ENCODE results near the gene VSTM5. TPM values are rescaled to one million over a fixed set of nuclear protein-coding genes. Genes with fewer than 3 reads are reported as not detected.

Gene VSTM5
- total and polyA plus RNA-seq, 2 of the 8 experiments (the other 6 are each of a cell fraction or from before 2014, with no cell fraction given): 0.22 to 0.70 TPM

GRCh38 chr11:93869830-93870229 lies 19.4 kb upstream of the VSTM5 start:
- Histone ChIP-seq H4K8ac (ENCODE audit: extremely low read depth, insufficient read depth, low read length) (no peak overlapping the region), H3K14ac (ENCODE audit: insufficient read length) (no peak overlapping the region), H3K4me2 (ENCODE audit: insufficient read depth in 1 of 2, low read depth in 2 of 2, low read length in 2 of 2) (no peak overlapping the region), H2BK12ac (ENCODE audit: low read depth, low read length) (no peak overlapping the region), H3K36me3 (ENCODE audit: control insufficient read depth in 2 of 4, insufficient read depth in 4 of 4, low read length in 3 of 4) (no peaks in the 10 kb centered on the region; a peak in 1 of 8 replicates), H4K91ac (replicated peaks; ENCODE audit: insufficient read length, low read length) (no peak overlapping the region), H2BK120ac (replicated peaks; ENCODE audit: low read depth, low read length) (no peak overlapping the region), H3K9me3 (ENCODE audit: insufficient read depth in 2 of 2, low read depth in 1 of 2, low read length in 1 of 2) (peaks cover 0 to 2% of the 10 kb centered on the region in 2 experiments; a peak in 1 of 4 replicates), H2BK5ac (ENCODE audit: low read depth, low read length) (0 out of 2 replicates have a peak overlapping the region, but pooled peaks have one; percentile 24), H2BK15ac (ENCODE audit: low read length) (no peak overlapping the region), H4K20me1 (replicated peaks in 1 of 2; ENCODE audit: control insufficient read depth in 1 of 2, insufficient read depth in 2 of 2, low read length in 2 of 2) (no peaks in the 10 kb centered on the region), H3K18ac (ENCODE audit: extremely low read depth, low read length) (no peak overlapping the region), H3K23me2 (ENCODE audit: low read depth, low read length) (no peaks in the 10 kb centered on the region), H3K9ac (replicated peaks in 1 of 4; ENCODE audit: extremely low read depth in 1 of 4, low read depth in 3 of 4, low read length in 3 of 4) (no peak overlapping the region), H3K79me2 (ENCODE audit: control insufficient read depth in 1 of 2, insufficient read depth in 2 of 2, low read length in 2 of 2) (no peaks in the 10 kb centered on the region), H3K27ac (ENCODE audit: low read depth, low read length) (no peak overlapping the region), H3K4me1 (replicated peaks in 1 of 4; ENCODE audit: control insufficient read depth in 3 of 4, insufficient read depth in 4 of 4, low read length in 3 of 4) (peaks cover 0 to 2% (median 0%) of the 10 kb centered on the region in 4 experiments; a peak in 1 of 7 replicates), H3K56ac (replicated peaks; ENCODE audit: insufficient read length, low read depth, low read length) (no peak overlapping the region), H2BK20ac (ENCODE audit: low read length) (no peak overlapping the region), H4K5ac (ENCODE audit: insufficient read length, low read depth, low read length) (no peak overlapping the region), H3K27me3 (replicated peaks in 1 of 4; ENCODE audit: control insufficient read depth in 3 of 4, extremely low read depth in 1 of 4, insufficient read depth in 3 of 4, low read length in 3 of 4) (no peaks in the 10 kb centered on the region), H2AFZ (ENCODE audit: low read length) (no peak overlapping the region), H3K4me3 (ENCODE audit: extremely low read depth in 1 of 4, insufficient read depth in 2 of 4, low read depth in 3 of 4, low read length in 4 of 4) (no peak overlapping the region), H2AK5ac (ENCODE audit: low read depth, low read length) (no peak overlapping the region), H3K4ac (replicated peaks; ENCODE audit: insufficient read length, low read depth, low read length) (no peak overlapping the region), H3K23ac (ENCODE audit: insufficient read length) (no peak overlapping the region), H3K79me1 (ENCODE audit: low read depth, low read length) (no peaks in the 10 kb centered on the region)
- no peak for DNase-seq (ENCODE audit: low read depth in 1 of 2, low spot score in 2 of 2)
- TF ChIP-seq CBX5 (IDR thresholded peaks at IDR 0.05; ENCODE audit: low read depth, low read length) (no peak), HDAC2 (IDR thresholded peaks at IDR 0.05; ENCODE audit: borderline replicate concordance in 1 of 2, low read depth in 2 of 2, low read length in 2 of 2) (no peak), GABPA (IDR thresholded peaks at IDR 0.05; ENCODE audit: borderline replicate concordance, insufficient read depth, low read length) (no peak), RXRA (IDR thresholded peaks at IDR 0.05; ENCODE audit: insufficient read depth, low read depth, low read length) (no peak), EGR1 (IDR thresholded peaks at IDR 0.05; ENCODE audit: borderline replicate concordance, low read depth, low read length) (no peak), BCL11A (IDR thresholded peaks at IDR 0.05; ENCODE audit: low read depth in 2 of 2, low read length in 2 of 2) (no peak)
- ChIA-PET CTCF (ENCODE audit: partially characterized antibody) (interaction anchor here (1.1 to 2.0 kb wide), 2 partner anchors 21 to 26 kb away, joined by 3 to 5 read pairs; no protein-coding TSS in a partner anchor), POLR2A (ENCODE audit: partially characterized antibody) (no interaction called here)
- WGBS, 2 experiments (ENCODE audit: extremely low coverage in 1 of 2, insufficient coverage in 1 of 2, insufficient read length in 1 of 2, insufficient replicate concordance in 2 of 2, low coverage in 1 of 2, low lambda C conversion rate in 2 of 2, missing lambda C conversion rate in 1 of 2): 98% methylated on average over 7 of the region's 7 CpGs; no CpG with 5 or more reads in 1 of the 2 experiments
- no peak for FAIRE-seq
